ENCODE data around the gene WNT10A. TPM values are rescaled to one million over a fixed set of nuclear protein-coding genes. Genes with fewer than 3 reads are reported as not detected.

The WNT10A gene
- total RNA-seq, 4 donors from 2014 or later, result 0.21 to 1.3 (median 0.39) TPM; not detected in 1

GRCh38 chr2:218885981-218886947, 5.6 kb downstream of the WNT10A start:
- H3K4me3 ChIP-seq, result no peak overlapping the region

GRCh38 chr2:218887079-218887478, 6.4 kb downstream of the WNT10A start:
- WGBS, 2 donors, result 87 to 91% methylated on average over 3 of the region's 3 CpGs
- Histone ChIP-seq H3K4me3 (no peak overlapping the region), H3K27ac (no peak overlapping the region), H3K27me3 (peaks cover 0 to 26% of the 10 kb centered on the region in 2 donors), H3K4me1 (peaks cover 0 to 26% (median 12%) of the 10 kb centered on the region in 4 donors), H3K36me3 (no peaks in the 10 kb centered on the region), H3K9me3 (no peaks in the 10 kb centered on the region)
- DNase-seq (ENCODE audit: low spot score in 2 of 2), result no peak
- TF ChIP-seq EP300 (IDR thresholded peaks at IDR 0.05) (no peak), POLR2A (IDR thresholded peaks at IDR 0.05) (no peak), CTCF (IDR thresholded peaks at IDR 0.05) (no peak)

More at GRCh38 chr2:218885981-218886947, 5.6 kb downstream of the WNT10A start:
- peaks cover 0 to 29% (median 12%) of the 10 kb centered on the region in 4 donors for H3K4me1 ChIP-seq
- H3K9me3 ChIP-seq, result no peaks in the 10 kb centered on the region
- 56 to 67% methylated on average over 6 to 11 of the region's 12 CpGs for WGBS, 2 donors
- TF ChIP-seq POLR2A (IDR thresholded peaks at IDR 0.05) (no peak), EP300 (IDR thresholded peaks at IDR 0.05) (no peak), CTCF (IDR thresholded peaks at IDR 0.05) (no peak)
- H3K36me3 ChIP-seq, result no peaks in the 10 kb centered on the region
- no peak for DNase-seq (ENCODE audit: low spot score in 2 of 2)
- H3K27me3 ChIP-seq, result peaks cover 0 to 34% of the 10 kb centered on the region in 2 donors
- H3K27ac ChIP-seq, result no peak overlapping the region

GRCh38 chr2:218888341-218888740, 7.7 kb downstream of the WNT10A start:
- WGBS, 2 donors, result 81 to 100% methylated on average over 3 to 5 of the region's 5 CpGs
- H3K36me3 ChIP-seq, result no peaks in the 10 kb centered on the region
- H3K27ac ChIP-seq, result no peak overlapping the region
- H3K9me3 ChIP-seq, result no peaks in the 10 kb centered on the region
- peaks cover 0 to 27% (median 13%) of the 10 kb centered on the region in 4 donors for H3K4me1 ChIP-seq
- peaks cover 0 to 18% of the 10 kb centered on the region in 2 donors for H3K27me3 ChIP-seq
- H3K4me3 ChIP-seq, result no peak overlapping the region
- DNase-seq (ENCODE audit: low spot score in 2 of 2), result no peak
- no peak for TF ChIP-seq EP300 (IDR thresholded peaks at IDR 0.05)
- no peak for TF ChIP-seq CTCF (IDR thresholded peaks at IDR 0.05)
- TF ChIP-seq POLR2A (IDR thresholded peaks at IDR 0.05), result no peak

- Histone ChIP-seq H3K27ac (no peak overlapping the region), H3K36me3 (no peaks in the 10 kb centered on the region), H3K27me3 (peaks cover 0 to 20% of the 10 kb centered on the region in 2 donors), H3K9me3 (no peaks in the 10 kb centered on the region), H3K4me3 (no peak overlapping the region), H3K4me1 (peaks cover 0 to 32% (median 12%) of the 10 kb centered on the region in 4 donors)
- WGBS, 2 donors, result 77 to 80% methylated on average over 21 to 23 of the region's 23 CpGs
- TF ChIP-seq EP300 (IDR thresholded peaks at IDR 0.05) (no peak), CTCF (IDR thresholded peaks at IDR 0.05) (no peak), POLR2A (IDR thresholded peaks at IDR 0.05) (no peak)
- no peak for DNase-seq (ENCODE audit: low spot score in 2 of 2)
Measured at GRCh38 chr2:218889937-218890336, 9.3 kb downstream of the WNT10A start.

GRCh38 chr2:218890369-218890768, 9.7 kb downstream of the WNT10A start:
- Histone ChIP-seq H3K9me3 (no peaks in the 10 kb centered on the region), H3K27me3 (peaks cover 0 to 24% of the 10 kb centered on the region in 2 donors), H3K27ac (no peak overlapping the region), H3K4me3 (no peak overlapping the region), H3K4me1 (peaks cover 0 to 32% (median 13%) of the 10 kb centered on the region in 4 donors), H3K36me3 (no peaks in the 10 kb centered on the region)
- no peak for DNase-seq (ENCODE audit: low spot score in 2 of 2)
- 65 to 83% methylated on average over 3 of the region's 3 CpGs for WGBS, 2 donors
- TF ChIP-seq EP300 (IDR thresholded peaks at IDR 0.05), result no peak

Data from tibial nerve (tissue), 4 donors.